GM21737 (cell line): Measurements from ENCODE around the gene GALNT1.

Experiments
- ATAC-seq: cut with Tn5 transposase; IDR thresholded peaks from one replicate; pipeline ENCODE4 v1.9.1; 2021; ENCODE audit warnings: mild to moderate bottlenecking, moderate library complexity; ENCODE audit not compliant: unreplicated experiment

GALNT1 gene

GRCh38 chr18:35711227-35711626 lies 129.7 kb downstream of the GALNT1 start:
- no peak for ATAC-seq

- ATAC-seq: no peak
Measured at GRCh38 chr18:35713545-35713944, 132.0 kb downstream of the GALNT1 start.

- ATAC-seq: no peak
Measured at GRCh38 chr18:35714539-35714938, 133.0 kb downstream of the GALNT1 start.

GRCh38 chr18:35715139-35715538 lies 133.6 kb downstream of the GALNT1 start:
- no peak for ATAC-seq

- no peak for ATAC-seq
Measured at GRCh38 chr18:35716169-35716831, 134.8 kb downstream of the GALNT1 start.

GRCh38 chr18:35717182-35717581 lies 135.6 kb downstream of the GALNT1 start:
- no peak for ATAC-seq

- ATAC-seq: no peak
Measured at GRCh38 chr18:35721431-35722081, 140.0 kb downstream of the GALNT1 start.

- no peak for ATAC-seq
Measured at GRCh38 chr18:35728676-35729075, 147.1 kb downstream of the GALNT1 start.

GRCh38 chr18:35729991-35730668 lies 148.6 kb downstream of the GALNT1 start:
- ATAC-seq: no peak

- ATAC-seq: no peak
Measured at GRCh38 chr18:35730691-35731370, 149.3 kb downstream of the GALNT1 start.

GRCh38 chr18:35731701-35732100 lies 150.2 kb downstream of the GALNT1 start:
- no peak for ATAC-seq

- no peak for ATAC-seq
Measured at GRCh38 chr18:35732162-35732561, 150.6 kb downstream of the GALNT1 start.

GRCh38 chr18:35732636-35733035 lies 151.1 kb downstream of the GALNT1 start:
- ATAC-seq: no peak

- ATAC-seq: no peak
Measured at GRCh38 chr18:35733408-35733807, 151.9 kb downstream of the GALNT1 start.

- no peak for ATAC-seq
Measured at GRCh38 chr18:35736696-35737095, 155.2 kb downstream of the GALNT1 start.

GRCh38 chr18:35739778-35740177 lies 158.2 kb downstream of the GALNT1 start:
- no peak for ATAC-seq

GRCh38 chr18:35740656-35741055 lies 159.1 kb downstream of the GALNT1 start:
- ATAC-seq: no peak

GRCh38 chr18:35743916-35744315 lies 162.4 kb downstream of the GALNT1 start:
- no peak for ATAC-seq

GRCh38 chr18:35745814-35746213 lies 164.3 kb downstream of the GALNT1 start:
- no peak for ATAC-seq

- no peak for ATAC-seq
Measured at GRCh38 chr18:35746826-35747339, 165.3 kb downstream of the GALNT1 start.

GRCh38 chr18:35747894-35748472 lies 166.4 kb downstream of the GALNT1 start:
- no peak for ATAC-seq
